NCI-H1694 (cell line): ENCODE data around the gene CNOT2.

Experiments
- DNase-seq: peaks from one replicate; lab custom pipeline; 2025; lab: John Stamatoyannopoulos, UW

The CNOT2 gene

GRCh38 chr12:70251226-70251625 is 8.0 kb downstream of the CNOT2 start:
- DNase-seq: no peak

- DNase-seq: no peak
Measured at GRCh38 chr12:70251661-70252060, 8.4 kb downstream of the CNOT2 start.

GRCh38 chr12:70252832-70253231 is 9.6 kb downstream of the CNOT2 start:
- DNase-seq: no peak

GRCh38 chr12:70254225-70254624 is 11.0 kb downstream of the CNOT2 start:
- no peak for DNase-seq

- DNase-seq: no peak
Measured at GRCh38 chr12:70254846-70255245, 11.6 kb downstream of the CNOT2 start.

GRCh38 chr12:70255311-70255710 is 12.1 kb downstream of the CNOT2 start:
- DNase-seq: no peak

GRCh38 chr12:70258605-70259403 is 15.6 kb downstream of the CNOT2 start:
- no peak for DNase-seq

GRCh38 chr12:70260646-70261045 is 17.4 kb downstream of the CNOT2 start:
- no peak for DNase-seq

- DNase-seq: no peak
Measured at GRCh38 chr12:70264067-70264867, 21.0 kb downstream of the CNOT2 start.

- DNase-seq: no peak
Measured at GRCh38 chr12:70265132-70265531, 21.9 kb downstream of the CNOT2 start.

- no peak for DNase-seq
Measured at GRCh38 chr12:70267550-70267949, 24.3 kb downstream of the CNOT2 start.

GRCh38 chr12:70268972-70269371 is 25.7 kb downstream of the CNOT2 start:
- DNase-seq: no peak

- no peak for DNase-seq
Measured at GRCh38 chr12:70270108-70270507, 26.9 kb downstream of the CNOT2 start.

- no peak for DNase-seq
Measured at GRCh38 chr12:70271025-70271424, 27.8 kb downstream of the CNOT2 start.

GRCh38 chr12:70272510-70272909 is 29.3 kb downstream of the CNOT2 start:
- DNase-seq: no peak

GRCh38 chr12:70275045-70275444 is 31.8 kb downstream of the CNOT2 start:
- no peak for DNase-seq

GRCh38 chr12:70277973-70278372 is 34.7 kb downstream of the CNOT2 start:
- no peak for DNase-seq

- no peak for DNase-seq
Measured at GRCh38 chr12:70278945-70279344, 35.7 kb downstream of the CNOT2 start.

- no peak for DNase-seq
Measured at GRCh38 chr12:70283232-70283631, 40.0 kb downstream of the CNOT2 start.

- no peak for DNase-seq
Measured at GRCh38 chr12:70288817-70289216, 45.6 kb downstream of the CNOT2 start.

GRCh38 chr12:70290116-70290515 is 46.9 kb downstream of the CNOT2 start:
- no peak for DNase-seq

GRCh38 chr12:70292017-70292776 is 49.0 kb downstream of the CNOT2 start:
- DNase-seq: no peak
